Panc1 (cell line): ENCODE results near the gene TEX35.

ENCODE experiments used
- CTCF ChIP-seq: fragments of 450-650 bp; IDR thresholded peaks from 2 replicates; pipeline ENCODE4 v1.5.1; 2017; ENCODE audit warnings: mild to moderate bottlenecking
- POLR2AphosphoS5 ChIP-seq: IDR thresholded peaks from 2 replicates; pipeline ENCODE4 v1.6.1; 2012; ENCODE audit warnings: mild to moderate bottlenecking, low read depth, low read length, moderate library complexity
- SIN3A ChIP-seq: IDR thresholded peaks from 2 replicates; pipeline ENCODE4 v1.6.1; 2012; ENCODE audit warnings: low read depth, mild to moderate bottlenecking, low read length, moderate library complexity, borderline replicate concordance; ENCODE audit not compliant: insufficient read depth
- TCF7L2 ChIP-seq: IDR thresholded peaks from 2 replicates; pipeline ENCODE4 v1.6.1; 2011; ENCODE audit warnings: mild to moderate bottlenecking, low read depth, low read length, inconsistent platforms
- TF ChIP-seq, protein P1 (sequence below), 2 experiments: IDR thresholded peaks; 2 replicates each; pipeline ENCODE4 v1.6.1; 2011 to 2012; ENCODE audit warnings: low read depth in 2 of 2, control low read depth in 1 of 2, low read length in 1 of 2, mild to moderate bottlenecking in 1 of 2, moderate library complexity in 1 of 2; ENCODE audit not compliant: insufficient read depth in 1 of 2

- no peak for TF ChIP-seq CTCF
- TF ChIP-seq POLR2AphosphoS5, result no peak
- no peak for TF ChIP-seq SIN3A
- no peak for TF ChIP-seq TCF7L2
- TF ChIP-seq, protein P1, sequence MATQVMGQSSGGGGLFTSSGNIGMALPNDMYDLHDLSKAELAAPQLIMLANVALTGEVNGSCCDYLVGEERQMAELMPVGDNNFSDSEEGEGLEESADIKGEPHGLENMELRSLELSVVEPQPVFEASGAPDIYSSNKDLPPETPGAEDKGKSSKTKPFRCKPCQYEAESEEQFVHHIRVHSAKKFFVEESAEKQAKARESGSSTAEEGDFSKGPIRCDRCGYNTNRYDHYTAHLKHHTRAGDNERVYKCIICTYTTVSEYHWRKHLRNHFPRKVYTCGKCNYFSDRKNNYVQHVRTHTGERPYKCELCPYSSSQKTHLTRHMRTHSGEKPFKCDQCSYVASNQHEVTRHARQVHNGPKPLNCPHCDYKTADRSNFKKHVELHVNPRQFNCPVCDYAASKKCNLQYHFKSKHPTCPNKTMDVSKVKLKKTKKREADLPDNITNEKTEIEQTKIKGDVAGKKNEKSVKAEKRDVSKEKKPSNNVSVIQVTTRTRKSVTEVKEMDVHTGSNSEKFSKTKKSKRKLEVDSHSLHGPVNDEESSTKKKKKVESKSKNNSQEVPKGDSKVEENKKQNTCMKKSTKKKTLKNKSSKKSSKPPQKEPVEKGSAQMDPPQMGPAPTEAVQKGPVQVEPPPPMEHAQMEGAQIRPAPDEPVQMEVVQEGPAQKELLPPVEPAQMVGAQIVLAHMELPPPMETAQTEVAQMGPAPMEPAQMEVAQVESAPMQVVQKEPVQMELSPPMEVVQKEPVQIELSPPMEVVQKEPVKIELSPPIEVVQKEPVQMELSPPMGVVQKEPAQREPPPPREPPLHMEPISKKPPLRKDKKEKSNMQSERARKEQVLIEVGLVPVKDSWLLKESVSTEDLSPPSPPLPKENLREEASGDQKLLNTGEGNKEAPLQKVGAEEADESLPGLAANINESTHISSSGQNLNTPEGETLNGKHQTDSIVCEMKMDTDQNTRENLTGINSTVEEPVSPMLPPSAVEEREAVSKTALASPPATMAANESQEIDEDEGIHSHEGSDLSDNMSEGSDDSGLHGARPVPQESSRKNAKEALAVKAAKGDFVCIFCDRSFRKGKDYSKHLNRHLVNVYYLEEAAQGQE (IDR thresholded peaks at IDR 0.05; ENCODE audit: insufficient read depth in 1 of 2, low read depth in 2 of 2, low read length in 1 of 2), result no peak
These were observed 27.3 kb upstream of the TEX35 start for GRCh38 chr1:178485541-178485981.
